Measurements from ENCODE around the gene LRMDA.

Gene LRMDA

GRCh38 chr10:75776738-75777504 is 345.5 kb downstream of the LRMDA start:
- no peak for DNase-seq (ENCODE audit: low read depth)

- no peak for DNase-seq (ENCODE audit: low read depth)
These were observed 347.2 kb downstream of the LRMDA start for GRCh38 chr10:75778665-75779064.

- DNase-seq (ENCODE audit: low read depth) = no peak
These were observed 347.9 kb downstream of the LRMDA start for GRCh38 chr10:75779276-75779675.

- DNase-seq (ENCODE audit: low read depth) = no peak
These were observed 351.2 kb downstream of the LRMDA start for GRCh38 chr10:75782463-75783248.

GRCh38 chr10:75788394-75789205 is 357.2 kb downstream of the LRMDA start:
- no peak for DNase-seq (ENCODE audit: low read depth)

- DNase-seq (ENCODE audit: low read depth) = no peak
These were observed 362.4 kb downstream of the LRMDA start for GRCh38 chr10:75793848-75794247.

- DNase-seq (ENCODE audit: low read depth) = no peak
These were observed 369.7 kb downstream of the LRMDA start for GRCh38 chr10:75801121-75801520.

GRCh38 chr10:75801661-75802060 is 370.2 kb downstream of the LRMDA start:
- no peak for DNase-seq (ENCODE audit: low read depth)

GRCh38 chr10:75803121-75803520 is 371.7 kb downstream of the LRMDA start:
- DNase-seq (ENCODE audit: low read depth) = no peak

GRCh38 chr10:75803816-75804552 is 372.6 kb downstream of the LRMDA start:
- no peak for DNase-seq (ENCODE audit: low read depth)

GRCh38 chr10:75806186-75806585 is 374.8 kb downstream of the LRMDA start:
- DNase-seq (ENCODE audit: low read depth) = no peak

GRCh38 chr10:75807456-75807855 is 376.0 kb downstream of the LRMDA start:
- DNase-seq (ENCODE audit: low read depth) = no peak

- no peak for DNase-seq (ENCODE audit: low read depth)
These were observed 377.6 kb downstream of the LRMDA start for GRCh38 chr10:75809003-75809402.

GRCh38 chr10:75814014-75814413 is 382.6 kb downstream of the LRMDA start:
- DNase-seq (ENCODE audit: low read depth) = no peak

- DNase-seq (ENCODE audit: low read depth) = no peak
These were observed 383.6 kb downstream of the LRMDA start for GRCh38 chr10:75815066-75815465.

- no peak for DNase-seq (ENCODE audit: low read depth)
These were observed 385.8 kb downstream of the LRMDA start for GRCh38 chr10:75817198-75817597.

GRCh38 chr10:75818552-75818951 is 387.1 kb downstream of the LRMDA start:
- no peak for DNase-seq (ENCODE audit: low read depth)

GRCh38 chr10:75825235-75825634 is 393.8 kb downstream of the LRMDA start:
- no peak for DNase-seq (ENCODE audit: low read depth)

- DNase-seq (ENCODE audit: low read depth) = no peak
These were observed 394.2 kb downstream of the LRMDA start for GRCh38 chr10:75825661-75826060.

GRCh38 chr10:75826846-75827245 is 395.4 kb downstream of the LRMDA start:
- no peak for DNase-seq (ENCODE audit: low read depth)

GRCh38 chr10:75827587-75828021 is 396.2 kb downstream of the LRMDA start:
- no peak for DNase-seq (ENCODE audit: low read depth)

GRCh38 chr10:75828413-75828812 is 397.0 kb downstream of the LRMDA start:
- no peak for DNase-seq (ENCODE audit: low read depth)

Measured in stimulated activated CD8-positive, alpha-beta memory T cell treated with anti-CD3 and anti-CD28 coated beads, Interleukin-15, amount 100 ng/mL, for 1 hour (primary cell).